Omental fat pad (tissue), 4 donors: Measurements from ENCODE around the gene DBN1. TPM values are rescaled to one million over a fixed set of nuclear protein-coding genes. Genes with fewer than 3 reads are reported as not detected.

Experiments
- ATAC-seq: fragments of 150-250 bp; one replicate; pipeline ENCODE4 v1.9.1; 2016; ENCODE audit warnings: mild to moderate bottlenecking, moderate library complexity; ENCODE audit not compliant: low FRiP score
- DNase-seq: peaks from one replicate; pipeline ENCODE4 v3.0.0-alpha.2; 2019; ENCODE audit warnings: low spot score
- CTCF ChIP-seq, 3 donors: fragments of 450-650 bp; IDR thresholded peaks; one replicate each; pipeline ENCODE4 v1.5.1; 2016 to 2017; ENCODE audit warnings: antibody characterized with exemption in 3 of 3, mild to moderate bottlenecking in 3 of 3, moderate library complexity in 2 of 3
- total RNA-seq, 4 donors: library from RNA; depleted of rRNA; stranded (reverse); fragments of >200 nt; gene quantifications; one replicate each; pipeline ENCODE4 v1.1.0, GENCODE V29; 2016

DBN1 gene
- total RNA-seq, 4 donors from 2014 or later, result 33.5 to 78.5 (median 38.3) TPM

GRCh38 chr5:177471610-177472356 is 1.7 kb downstream of the DBN1 start:
- no peak for TF ChIP-seq CTCF (IDR thresholded peaks at IDR 0.05)
- no peak for ATAC-seq
- DNase-seq, result no peak

GRCh38 chr5:177470759-177471536 is 2.5 kb downstream of the DBN1 start:
- ATAC-seq (no peak), DNase-seq (no peak)
- TF ChIP-seq CTCF (IDR thresholded peaks at IDR 0.05), result no peak

GRCh38 chr5:177469750-177470525 is 3.5 kb downstream of the DBN1 start:
- no peak for DNase-seq
- ATAC-seq, result no peak
- TF ChIP-seq CTCF (IDR thresholded peaks at IDR 0.05), result no peak

- no peak for ATAC-seq
- no peak for DNase-seq
- no peak for TF ChIP-seq CTCF (IDR thresholded peaks at IDR 0.05)
These were observed 4.5 kb downstream of the DBN1 start for GRCh38 chr5:177468685-177469628.

- DNase-seq, result no peak
- ATAC-seq, result no peak
- TF ChIP-seq CTCF (IDR thresholded peaks at IDR 0.05), result no peak
These were observed 5.1 kb downstream of the DBN1 start for GRCh38 chr5:177468329-177468684.

GRCh38 chr5:177467436-177467835 is 6.0 kb downstream of the DBN1 start:
- ATAC-seq (no peak), DNase-seq (no peak)
- TF ChIP-seq CTCF (IDR thresholded peaks at IDR 0.05), result no peak
